ENCODE measurements around the gene CYP2J2. TPM values are rescaled to one million over a fixed set of nuclear protein-coding genes. Genes with fewer than 3 reads are reported as not detected.
"Not testable (repeated sequence)": the region's sequence is repeated elsewhere in the genome, so short reads cannot be mapped to it uniquely, and the experiment has no call there.

Gene CYP2J2
- total and polyA plus RNA-seq, 5 donors, result 50.5 to 112 (median 68.8) TPM

- Histone ChIP-seq H3K9me3 (ENCODE audit: control insufficient read depth, low read length) (no peaks in the 10 kb centered on the region), H3K4me1 (ENCODE audit: control insufficient read depth, insufficient read depth, low read length) (no peaks in the 10 kb centered on the region), H3K4me3 (ENCODE audit: low read length) (no peak overlapping the region), H3K27ac (ENCODE audit: low read length) (no peak overlapping the region), H3K27me3 (ENCODE audit: control insufficient read depth, insufficient read depth) (no peaks in the 10 kb centered on the region)
- intact Hi-C loops (cut with DNase I), result no loop called here
- WGBS, result 91% methylated on average over 2 of the region's 2 CpGs
- ATAC-seq (no peak), DNase-seq (no peak)
Observed at GRCh38 chr1:59866462-59866861, 60.1 kb downstream of the CYP2J2 start.

GRCh38 chr1:59857679-59858354, 68.8 kb downstream of the CYP2J2 start:
- DNase-seq (no peak), ATAC-seq (no peak)
- Histone ChIP-seq H3K9me3 (ENCODE audit: control insufficient read depth, low read length) (no peaks in the 10 kb centered on the region), H3K27me3 (ENCODE audit: control insufficient read depth, insufficient read depth) (no peaks in the 10 kb centered on the region), H3K27ac (ENCODE audit: low read length) (no peak overlapping the region), H3K4me3 (ENCODE audit: low read length) (no peak overlapping the region), H3K4me1 (ENCODE audit: control insufficient read depth, insufficient read depth, low read length) (no peaks in the 10 kb centered on the region)
- intact Hi-C loops (cut with DNase I), result no loop called here
- WGBS, result 81% methylated on average over 5 of the region's 5 CpGs

DNA sequence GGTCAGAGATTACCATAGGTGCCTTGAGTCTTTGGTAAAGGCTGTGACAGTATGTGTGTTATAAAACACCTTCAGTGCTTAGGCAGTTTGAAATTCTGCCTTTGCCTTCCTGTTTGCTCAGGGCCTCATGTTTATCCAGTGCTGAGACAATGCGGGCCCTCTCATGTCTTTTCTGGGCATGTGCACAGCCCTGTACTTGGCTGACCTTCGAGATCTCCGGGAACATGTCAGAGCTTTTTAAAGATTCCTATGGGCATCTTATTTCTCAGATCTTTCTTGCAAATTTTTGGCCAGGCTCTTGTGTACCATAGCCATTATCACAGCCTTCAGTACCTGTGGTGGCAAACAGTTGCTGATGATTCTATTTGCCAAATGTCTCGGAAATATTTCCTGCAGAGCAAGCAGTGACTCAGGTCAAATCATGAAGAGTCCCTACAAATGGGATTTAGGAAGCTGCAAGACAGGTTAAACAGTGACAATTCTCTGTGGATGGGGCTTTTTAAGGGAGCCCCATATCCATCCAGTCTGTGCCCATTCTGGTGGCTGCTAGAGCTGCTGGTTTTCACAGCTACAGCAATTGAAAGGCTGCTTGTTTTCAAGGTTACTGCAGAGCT, 69.7 kb downstream of the CYP2J2 start:
- DNase-seq, result no peak
- peak overlapping the region; percentile 59 for H3K27ac ChIP-seq (ENCODE audit: low read length)

GRCh38 chr1:59855297-59855696, 71.3 kb downstream of the CYP2J2 start:
- H3K27ac ChIP-seq (ENCODE audit: low read length); DNase-seq; H3K9me3 ChIP-seq (ENCODE audit: control insufficient read depth, low read length); H3K4me3 ChIP-seq (ENCODE audit: low read length); ATAC-seq; H3K4me1 ChIP-seq (ENCODE audit: control insufficient read depth, insufficient read depth, low read length); intact Hi-C loops (cut with DNase I); H3K27me3 ChIP-seq (ENCODE audit: control insufficient read depth, insufficient read depth): not testable (repeated sequence)
- 91% methylated on average over 1 of the region's 1 CpG for WGBS

More for the DNA sequence above, 69.7 kb downstream of the CYP2J2 start:
- intact Hi-C loops (cut with DNase I), result no loop called here
- WGBS, result 60% methylated on average over 4 of the region's 4 CpGs
- H3K9me3 ChIP-seq (ENCODE audit: control insufficient read depth, low read length), result no peaks in the 10 kb centered on the region
- ATAC-seq, result peak; percentile 66 to 76
- no peaks in the 10 kb centered on the region for H3K27me3 ChIP-seq (ENCODE audit: control insufficient read depth, insufficient read depth)
- no peaks in the 10 kb centered on the region for H3K4me1 ChIP-seq (ENCODE audit: control insufficient read depth, insufficient read depth, low read length)
- no peak overlapping the region for H3K4me3 ChIP-seq (ENCODE audit: low read length)

DNA sequence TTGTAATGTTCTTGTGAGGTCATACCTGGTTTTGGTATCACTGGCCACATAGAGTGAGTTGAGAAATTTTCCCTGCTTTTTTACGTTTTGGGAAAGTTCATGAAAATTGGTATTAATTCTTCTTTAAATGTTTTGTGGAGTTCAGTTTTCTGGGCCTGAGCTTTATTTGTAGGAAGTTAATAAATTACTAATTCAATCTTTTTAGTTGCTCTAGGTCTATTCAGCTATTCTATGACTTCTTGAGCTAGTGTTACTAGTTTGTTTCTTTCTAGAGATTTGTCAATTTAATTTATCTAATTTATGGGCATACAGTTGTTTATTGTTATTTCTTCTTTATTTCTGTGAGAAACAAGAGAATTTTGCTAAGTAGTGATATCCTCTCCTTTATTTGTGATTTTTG, 74.5 kb downstream of the CYP2J2 start:
- Histone ChIP-seq H3K4me3 (ENCODE audit: low read length) (no peak overlapping the region), H3K4me1 (ENCODE audit: control insufficient read depth, insufficient read depth, low read length) (no peaks in the 10 kb centered on the region), H3K27ac (ENCODE audit: low read length) (no peak overlapping the region), H3K27me3 (ENCODE audit: control insufficient read depth, insufficient read depth) (no peaks in the 10 kb centered on the region), H3K9me3 (ENCODE audit: control insufficient read depth, low read length) (no peaks in the 10 kb centered on the region)
- no peak for ATAC-seq
- no peak for DNase-seq
- intact Hi-C loops (cut with DNase I), result no loop called here
- WGBS, result 84% methylated on average over 1 of the region's 1 CpG

DNA sequence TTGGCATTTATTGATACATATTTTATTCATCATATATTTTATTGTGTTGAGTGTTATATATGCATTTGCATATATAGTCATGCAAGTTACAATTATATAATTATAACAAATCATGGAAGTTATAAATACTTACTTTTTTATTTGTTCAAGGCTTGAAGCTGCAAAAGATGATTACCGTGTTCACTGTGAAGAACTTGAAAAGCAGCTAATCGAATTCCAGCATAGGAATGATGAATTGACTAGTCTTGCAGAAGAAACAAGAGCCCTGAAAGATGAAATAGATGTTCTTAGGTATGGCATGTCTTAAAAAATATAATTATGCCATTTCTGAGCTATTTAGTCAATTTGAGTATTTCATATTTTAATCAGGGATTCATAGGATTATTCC, 79.7 kb downstream of the CYP2J2 start:
- ATAC-seq (no peak), DNase-seq (no peak)
- intact Hi-C loops (cut with DNase I), result no loop called here
- no peak overlapping the region for H3K4me3 ChIP-seq (ENCODE audit: low read length)
- H3K27me3 ChIP-seq (ENCODE audit: control insufficient read depth, insufficient read depth), result no peaks in the 10 kb centered on the region
- no peak overlapping the region for H3K27ac ChIP-seq (ENCODE audit: low read length)
- no peaks in the 10 kb centered on the region for H3K9me3 ChIP-seq (ENCODE audit: control insufficient read depth, low read length)
- no peaks in the 10 kb centered on the region for H3K4me1 ChIP-seq (ENCODE audit: control insufficient read depth, insufficient read depth, low read length)
- WGBS, result 91% methylated on average over 2 of the region's 2 CpGs

DNA sequence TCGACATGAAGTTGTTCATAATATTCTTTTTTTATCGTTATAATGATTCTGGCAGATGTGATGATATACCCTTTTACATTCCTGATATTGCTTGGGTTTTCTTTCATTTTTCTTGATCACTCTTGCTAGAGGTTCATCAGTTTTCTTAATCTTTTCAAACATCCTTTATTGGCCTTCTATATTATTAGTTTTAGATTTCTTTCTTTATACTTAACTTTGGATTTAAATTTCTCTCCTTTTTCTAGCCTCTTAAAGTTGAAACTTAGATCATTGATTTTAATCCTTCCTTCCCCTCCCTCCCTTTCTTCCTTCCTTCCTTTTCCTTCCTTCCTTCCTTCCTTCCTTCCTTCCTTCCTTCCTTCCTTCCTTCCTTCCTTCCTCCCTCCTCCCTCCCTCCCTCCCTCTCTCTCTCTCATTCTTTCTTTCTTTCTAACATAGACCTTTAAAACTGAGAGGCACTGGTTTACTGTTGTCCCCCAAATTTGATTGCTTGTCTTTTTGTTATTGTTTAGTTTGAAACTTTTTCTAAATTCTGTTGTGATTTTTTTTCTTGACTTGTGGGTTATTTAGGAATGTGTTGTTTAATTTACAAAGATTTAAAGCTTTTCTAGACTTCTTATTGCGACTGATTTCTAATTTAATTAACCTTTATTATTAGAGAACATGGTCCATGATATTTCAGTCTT, 80.2 kb downstream of the CYP2J2 start:
- 98% methylated on average over 3 of the region's 3 CpGs for WGBS
- intact Hi-C loops (cut with DNase I), result no loop called here
- no peaks in the 10 kb centered on the region for H3K9me3 ChIP-seq (ENCODE audit: control insufficient read depth, low read length)
- H3K27me3 ChIP-seq (ENCODE audit: control insufficient read depth, insufficient read depth), result no peaks in the 10 kb centered on the region
- no peak overlapping the region for H3K4me3 ChIP-seq (ENCODE audit: low read length)
- H3K27ac ChIP-seq (ENCODE audit: low read length), result no peak overlapping the region
- ATAC-seq, result no peak
- no peaks in the 10 kb centered on the region for H3K4me1 ChIP-seq (ENCODE audit: control insufficient read depth, insufficient read depth, low read length)
- DNase-seq, result no peak

GRCh38 chr1:59845091-59845490, 81.5 kb downstream of the CYP2J2 start:
- H3K4me1 ChIP-seq (ENCODE audit: control insufficient read depth, insufficient read depth, low read length), result no peaks in the 10 kb centered on the region
- DNase-seq, result no peak
- intact Hi-C loops (cut with DNase I), result no loop called here
- WGBS, result 69% methylated on average over 2 of the region's 2 CpGs
- no peak overlapping the region for H3K27ac ChIP-seq (ENCODE audit: low read length)
- H3K9me3 ChIP-seq (ENCODE audit: control insufficient read depth, low read length), result no peaks in the 10 kb centered on the region
- ATAC-seq, result no peak
- no peak overlapping the region for H3K4me3 ChIP-seq (ENCODE audit: low read length)
- no peaks in the 10 kb centered on the region for H3K27me3 ChIP-seq (ENCODE audit: control insufficient read depth, insufficient read depth)

Other genes starting within 250 kb of the CYP2J2 start
- gene HOOK1, start 111.8 kb downstream of the CYP2J2 start, total RNA-seq, result 10 to 100 TPM in 2 of 4 donors, 1 to 10 TPM in 2; 7.8 to 12.0 (median 9.8) TPM
- 3.9 TPM for gene HOOK1, start 111.8 kb downstream of the CYP2J2 start, polyA plus RNA-seq
- not detected for gene C1orf87, start 147.0 kb upstream of the CYP2J2 start, total RNA-seq
- gene C1orf87, start 147.0 kb upstream of the CYP2J2 start, polyA plus RNA-seq, result not detected